T-helper 17 cell (primary cell): ENCODE measurements around the gene ZFHX2. TPM values are rescaled to one million over a fixed set of nuclear protein-coding genes. Genes with fewer than 3 reads are reported as not detected.

Source experiments
- ATAC-seq: fragments of 150-1000 bp; cut with Tn5 transposase; 2 replicates; pipeline ENCODE4 v1.10.0; 2021; ENCODE audit warnings: mild to moderate bottlenecking, moderate library complexity
- DNase-seq, 3 donors: peaks; one replicate each; pipeline versions ENCODE4 v3.0.0 to v3.0.0-alpha.2; 2020 to 2021
- H3K9me3 ChIP-seq: one replicate; pipeline ENCODE4 v1.7.0; 2013; ENCODE audit warnings: low read length, mild to moderate bottlenecking; ENCODE audit not compliant: control insufficient read depth, poor library complexity, severe bottlenecking
- H3K27ac Mint-ChIP-seq: one replicate; pipeline ENCODE4 v1.8.0; 2022; ENCODE audit warnings: mild to moderate bottlenecking, moderate library complexity, mixed read lengths
- H3K27me3 Mint-ChIP-seq: one replicate; pipeline ENCODE4 v1.8.0; 2022; ENCODE audit warnings: mixed read lengths
- H3K36me3 Mint-ChIP-seq: one replicate; pipeline ENCODE4 v1.8.0; 2022; ENCODE audit warnings: low read depth, mixed read lengths
- H3K4me1 Mint-ChIP-seq: one replicate; pipeline ENCODE4 v1.8.0; 2022; ENCODE audit warnings: mild to moderate bottlenecking, mixed read lengths
- H3K4me3 Mint-ChIP-seq: one replicate; pipeline ENCODE4 v1.8.0; 2022; ENCODE audit warnings: mild to moderate bottlenecking, moderate library complexity, mixed read lengths
- total RNA-seq, 4 donors: library from RNA in 2 of 4; stranded (reverse) in 2 of 4; gene quantifications; one replicate each; pipeline ENCODE4 v1.2.3 and lab custom pipeline; 2022 to 2026

The ZFHX2 gene
- total RNA-seq, 2 donors from 2014 or later = 0.16 to 0.27 TPM

- H3K4me1 Mint-ChIP-seq = peaks cover 33% of the 10 kb centered on the region
- DNase-seq (no peak), ATAC-seq (no peak)
- H3K27ac Mint-ChIP-seq = no peak overlapping the region
- H3K27me3 Mint-ChIP-seq = no peaks in the 10 kb centered on the region
- no peaks in the 10 kb centered on the region for H3K9me3 ChIP-seq
- peaks cover 5% of the 10 kb centered on the region for H3K36me3 Mint-ChIP-seq
- H3K4me3 Mint-ChIP-seq = no peak overlapping the region
Observed at GRCh38 chr14:23561259-23561658, 9.7 kb upstream of the ZFHX2 start.

GRCh38 chr14:23559926-23560520 lies 8.5 kb upstream of the ZFHX2 start:
- Mint-ChIP-seq H3K4me1 (peaks cover 42% of the 10 kb centered on the region), H3K4me3 (no peak overlapping the region), H3K27ac (no peak overlapping the region), H3K36me3 (peaks cover 5% of the 10 kb centered on the region), H3K27me3 (no peaks in the 10 kb centered on the region)
- DNase-seq (no peak), ATAC-seq (no peak)
- no peaks in the 10 kb centered on the region for H3K9me3 ChIP-seq

- Mint-ChIP-seq H3K27ac (peak overlapping the region; percentile 95), H3K4me1 (peaks cover 42% of the 10 kb centered on the region), H3K4me3 (no peak overlapping the region), H3K36me3 (peaks cover 4% of the 10 kb centered on the region), H3K27me3 (no peaks in the 10 kb centered on the region)
- no peaks in the 10 kb centered on the region for H3K9me3 ChIP-seq
- ATAC-seq (no peak), DNase-seq (peak; percentile 54 to 66 (median 65))
Observed at GRCh38 chr14:23559010-23559925, 7.7 kb upstream of the ZFHX2 start.

- H3K36me3 Mint-ChIP-seq = no peaks in the 10 kb centered on the region
- peak overlapping the region; percentile 95 for H3K27ac Mint-ChIP-seq
Observed at GRCh38 chr14:23558346-23559009, 6.9 kb upstream of the ZFHX2 start.

GRCh38 chr14:23557946-23558345 lies 6.4 kb upstream of the ZFHX2 start:
- Mint-ChIP-seq H3K36me3 (no peaks in the 10 kb centered on the region), H3K4me1 (peaks cover 35% of the 10 kb centered on the region), H3K4me3 (peak overlapping the region; percentile 70), H3K27ac (peak overlapping the region; percentile 95), H3K27me3 (no peaks in the 10 kb centered on the region)
- no peaks in the 10 kb centered on the region for H3K9me3 ChIP-seq
- ATAC-seq (no peak), DNase-seq (no peak)

More at GRCh38 chr14:23558346-23559009, 6.9 kb upstream of the ZFHX2 start:
- no peak for ATAC-seq
- no peak for DNase-seq
- H3K4me1 Mint-ChIP-seq = peaks cover 38% of the 10 kb centered on the region
- no peaks in the 10 kb centered on the region for H3K9me3 ChIP-seq
- H3K27me3 Mint-ChIP-seq = no peaks in the 10 kb centered on the region
- H3K4me3 Mint-ChIP-seq = no peak overlapping the region

GRCh38 chr14:23557521-23557920 lies 6.0 kb upstream of the ZFHX2 start:
- DNase-seq = no peak
- ATAC-seq = no peak
- H3K4me3 Mint-ChIP-seq = peak overlapping the region; percentile 70
- no peaks in the 10 kb centered on the region for H3K27me3 Mint-ChIP-seq
- peak overlapping the region; percentile 95 for H3K27ac Mint-ChIP-seq
- no peaks in the 10 kb centered on the region for H3K9me3 ChIP-seq
- no peaks in the 10 kb centered on the region for H3K36me3 Mint-ChIP-seq
- H3K4me1 Mint-ChIP-seq = peaks cover 32% of the 10 kb centered on the region

- DNase-seq = no peak
- no peaks in the 10 kb centered on the region for H3K27me3 Mint-ChIP-seq
- H3K9me3 ChIP-seq = no peaks in the 10 kb centered on the region
- H3K4me3 Mint-ChIP-seq = peak overlapping the region; percentile 96
- no peak for ATAC-seq
- H3K36me3 Mint-ChIP-seq = no peaks in the 10 kb centered on the region
- peaks cover 33% of the 10 kb centered on the region for H3K4me1 Mint-ChIP-seq
- peak overlapping the region; percentile 95 for H3K27ac Mint-ChIP-seq
Observed at GRCh38 chr14:23556700-23557440, 5.3 kb upstream of the ZFHX2 start.

GRCh38 chr14:23555882-23556699 lies 4.5 kb upstream of the ZFHX2 start, which contains the start of gene THTPA:
Gene THTPA, plus strand, starts transcription at chr14:23556271. Its CDS starts 487 bp downstream, at chr14:23556758.
- DNase-seq (peak; percentile 80 to 89 (median 83)), ATAC-seq (peak; percentile 91)
- Mint-ChIP-seq H3K36me3 (no peaks in the 10 kb centered on the region), H3K27ac (peak within 1 kb of the TSS; percentile 95), H3K4me3 (peak within 1 kb of the TSS; percentile 96), H3K4me1 (peaks cover 35% of the 10 kb centered on the region), H3K27me3 (no peaks in the 10 kb centered on the region)
- no peaks in the 10 kb centered on the region for H3K9me3 ChIP-seq

- ATAC-seq = no peak
Observed at GRCh38 chr14:23555533-23555881, 3.9 kb upstream of the ZFHX2 start.

GRCh38 chr14:23550812-23551265 lies 726 bp downstream of the ZFHX2 start:
- ATAC-seq (no peak), DNase-seq (no peak)
- Mint-ChIP-seq H3K4me1 (peaks cover 11% of the 10 kb centered on the region), H3K4me3 (no peak overlapping the region), H3K27ac (no peak overlapping the region), H3K36me3 (no peaks in the 10 kb centered on the region), H3K27me3 (no peaks in the 10 kb centered on the region)
- no peaks in the 10 kb centered on the region for H3K9me3 ChIP-seq

More at GRCh38 chr14:23555533-23555881, 3.9 kb upstream of the ZFHX2 start:
- H3K9me3 ChIP-seq = no peaks in the 10 kb centered on the region
- H3K4me3 Mint-ChIP-seq = peak overlapping the region; percentile 96
- no peak for DNase-seq
- no peaks in the 10 kb centered on the region for H3K36me3 Mint-ChIP-seq
- no peaks in the 10 kb centered on the region for H3K27me3 Mint-ChIP-seq
- peak overlapping the region; percentile 95 for H3K27ac Mint-ChIP-seq
- H3K4me1 Mint-ChIP-seq = peaks cover 34% of the 10 kb centered on the region

- DNase-seq (no peak), ATAC-seq (no peak)
- H3K36me3 Mint-ChIP-seq = peaks cover 2% of the 10 kb centered on the region
- no peaks in the 10 kb centered on the region for H3K9me3 ChIP-seq
- peaks cover 2% of the 10 kb centered on the region for H3K27me3 Mint-ChIP-seq
- no peak overlapping the region for H3K4me3 Mint-ChIP-seq
- H3K27ac Mint-ChIP-seq = no peak overlapping the region
- H3K4me1 Mint-ChIP-seq = peaks cover 10% of the 10 kb centered on the region
Observed at GRCh38 chr14:23550131-23550811, 1.3 kb downstream of the ZFHX2 start.
